Mucosa of rectum (tissue), 2 donors: Measurements from ENCODE around the gene PLA2G4D.

Experiments
- H3K27ac ChIP-seq, 2 donors: one replicate each; pipeline ENCODE4 v1.7.0; 2013; ENCODE audit warnings: inconsistent platforms in 2 of 2, low read depth in 2 of 2, low read length in 2 of 2
- H3K27me3 ChIP-seq, 2 donors: one replicate each; pipeline ENCODE4 v1.7.0; 2013; ENCODE audit warnings: low read length in 2 of 2; ENCODE audit not compliant: control insufficient read depth in 2 of 2, insufficient read depth in 2 of 2
- H3K36me3 ChIP-seq, 2 donors: one replicate each; pipeline ENCODE4 v1.7.0; 2013; ENCODE audit warnings: low read length in 2 of 2; ENCODE audit not compliant: control insufficient read depth in 2 of 2, insufficient read depth in 2 of 2
- H3K4me1 ChIP-seq, 2 donors: one replicate each; pipeline ENCODE4 v1.7.0; 2013; ENCODE audit warnings: low read length in 2 of 2, mild to moderate bottlenecking in 1 of 2; ENCODE audit not compliant: control insufficient read depth in 2 of 2, insufficient read depth in 2 of 2
- H3K4me3 ChIP-seq, 2 donors: one replicate each; pipeline ENCODE4 v1.7.0; 2013; ENCODE audit warnings: low read length in 2 of 2
- H3K9ac ChIP-seq, 2 donors: one replicate each; pipeline ENCODE4 v1.7.0; 2013; ENCODE audit warnings: low read length in 2 of 2, low read depth in 1 of 2, mild to moderate bottlenecking in 1 of 2
- H3K9me3 ChIP-seq, 2 donors: one replicate each; pipeline ENCODE4 v1.7.0; 2013; ENCODE audit warnings: low read length in 2 of 2; ENCODE audit not compliant: control insufficient read depth in 2 of 2
- donor health status: healthy.
- donor health status: Normal muscosa, but diverticular disease.

Gene PLA2G4D

DNA sequence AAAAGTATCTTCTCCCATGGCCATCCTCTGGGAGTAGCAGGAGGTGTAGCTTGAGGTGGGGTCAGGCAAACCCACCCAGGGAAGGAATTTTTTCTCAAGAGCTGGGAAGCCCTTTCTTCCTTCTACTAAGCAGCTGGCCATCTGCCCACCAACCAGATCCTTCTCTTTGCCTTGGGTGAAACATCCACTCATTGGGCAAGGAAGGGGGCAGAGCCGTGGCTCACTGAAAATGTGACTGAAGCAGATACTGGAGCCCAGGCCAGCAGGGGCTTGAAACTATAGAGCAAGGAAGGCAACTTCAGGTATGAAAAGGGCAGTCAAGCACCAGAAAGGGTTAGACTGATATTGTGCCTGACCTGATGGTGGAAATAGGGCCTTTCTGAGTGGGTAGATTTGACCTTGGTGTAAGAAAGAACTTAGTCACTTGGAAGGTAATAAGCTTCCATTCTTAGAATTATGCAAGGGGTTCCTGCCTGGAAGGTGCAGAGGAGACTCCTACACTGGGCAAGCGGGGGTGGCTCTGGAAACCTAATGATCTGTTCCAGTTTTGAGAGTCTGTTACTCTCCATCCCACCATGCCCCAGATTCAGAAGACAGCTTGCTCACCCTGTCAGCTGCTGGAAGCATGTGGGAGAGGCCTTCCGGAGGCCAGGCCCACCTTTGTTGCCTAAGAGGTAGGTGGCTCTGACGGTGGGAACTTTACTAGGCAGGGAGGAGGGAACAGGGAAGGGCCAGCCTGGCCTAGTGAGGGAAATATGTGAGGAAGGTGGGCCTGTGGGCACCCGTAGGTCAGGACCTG is 51.6 kb downstream of the PLA2G4D start:
- no peak overlapping the region for H3K27ac ChIP-seq
- H3K9ac ChIP-seq = no peak overlapping the region
- H3K9me3 ChIP-seq = no peaks in the 10 kb centered on the region
- no peaks in the 10 kb centered on the region for H3K36me3 ChIP-seq
- H3K27me3 ChIP-seq = no peaks in the 10 kb centered on the region
- peaks cover 0 to 1% of the 10 kb centered on the region in 2 donors for H3K4me1 ChIP-seq
- no peak overlapping the region for H3K4me3 ChIP-seq

DNA sequence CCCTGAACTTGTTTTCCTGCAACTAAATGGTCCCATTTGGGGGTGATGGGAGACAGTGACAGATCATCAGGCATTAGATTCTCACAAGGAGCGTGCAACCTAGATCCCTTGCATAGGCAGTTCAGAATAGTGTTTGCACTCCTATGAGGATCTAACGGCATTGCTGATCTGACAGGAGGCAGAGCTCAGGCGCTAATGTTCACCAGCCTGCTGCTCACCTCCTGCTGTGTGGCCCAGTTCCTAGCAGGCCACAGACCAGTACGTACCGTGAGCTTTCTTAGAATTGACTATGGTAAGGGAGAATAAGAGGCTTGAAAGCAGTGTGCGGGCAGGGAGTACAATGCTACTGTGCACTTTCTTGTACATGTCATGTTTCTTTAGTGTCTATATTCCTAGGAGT is 56.0 kb downstream of the PLA2G4D start:
- no peak overlapping the region for H3K27ac ChIP-seq
- H3K27me3 ChIP-seq = no peaks in the 10 kb centered on the region
- H3K4me3 ChIP-seq = no peak overlapping the region
- peaks cover 11 to 12% of the 10 kb centered on the region in 2 donors for H3K4me1 ChIP-seq
- no peaks in the 10 kb centered on the region for H3K9me3 ChIP-seq
- H3K36me3 ChIP-seq = no peaks in the 10 kb centered on the region
- H3K9ac ChIP-seq = no peak overlapping the region

DNA sequence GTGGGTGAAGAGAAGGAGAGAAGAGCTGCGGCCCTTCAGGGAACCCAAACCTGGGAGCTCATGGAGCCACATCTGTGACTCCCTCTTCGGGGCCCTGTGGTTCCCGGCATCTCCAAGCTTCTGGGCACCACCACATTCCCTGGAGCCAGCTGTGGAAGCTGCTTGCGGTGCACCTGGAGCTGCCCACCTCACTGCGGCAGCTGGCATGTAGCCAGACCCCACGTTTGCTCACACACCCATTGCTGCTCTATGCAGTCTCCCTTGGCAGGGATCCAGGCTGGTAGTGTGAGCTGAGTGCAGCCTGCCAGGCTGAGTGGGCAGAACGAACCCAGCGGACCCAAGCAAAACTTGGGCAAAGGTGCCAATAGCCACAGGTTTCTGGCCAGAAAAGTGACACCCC is 56.7 kb downstream of the PLA2G4D start:
- no peak overlapping the region for H3K9ac ChIP-seq
- no peak overlapping the region for H3K27ac ChIP-seq
- peaks cover 12 to 17% of the 10 kb centered on the region in 2 donors for H3K4me1 ChIP-seq

DNA sequence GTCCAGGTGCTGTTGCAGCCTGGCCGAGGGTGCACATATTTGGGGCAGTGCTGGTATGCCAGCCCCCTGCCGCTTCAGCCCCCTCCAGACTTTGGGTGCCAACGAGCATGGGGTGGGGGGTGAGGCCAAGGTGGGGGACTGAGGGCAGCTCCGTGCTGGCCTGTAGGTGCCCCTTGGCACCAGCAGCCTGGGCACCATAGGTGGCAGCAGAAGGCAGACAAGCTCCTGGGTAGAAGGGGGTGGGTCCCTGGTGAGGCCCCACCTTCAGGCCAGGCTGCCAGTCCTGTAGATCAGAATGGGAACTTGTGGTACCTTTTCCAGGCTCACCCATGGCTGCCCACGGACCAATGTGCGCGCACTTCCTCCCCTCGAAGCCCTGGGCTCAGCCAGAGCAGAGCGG is 57.4 kb downstream of the PLA2G4D start:
- H3K9me3 ChIP-seq = no peaks in the 10 kb centered on the region
- H3K9ac ChIP-seq = no peak overlapping the region
- no peak overlapping the region for H3K27ac ChIP-seq
- H3K4me3 ChIP-seq = no peak overlapping the region
- H3K27me3 ChIP-seq = no peaks in the 10 kb centered on the region
- H3K36me3 ChIP-seq = no peaks in the 10 kb centered on the region
- peaks cover 12 to 17% of the 10 kb centered on the region in 2 donors for H3K4me1 ChIP-seq

More for the DNA sequence above, 56.7 kb downstream of the PLA2G4D start:
- Histone ChIP-seq H3K36me3 (no peaks in the 10 kb centered on the region), H3K4me3 (no peak overlapping the region), H3K9me3 (no peaks in the 10 kb centered on the region), H3K27me3 (no peaks in the 10 kb centered on the region)

DNA sequence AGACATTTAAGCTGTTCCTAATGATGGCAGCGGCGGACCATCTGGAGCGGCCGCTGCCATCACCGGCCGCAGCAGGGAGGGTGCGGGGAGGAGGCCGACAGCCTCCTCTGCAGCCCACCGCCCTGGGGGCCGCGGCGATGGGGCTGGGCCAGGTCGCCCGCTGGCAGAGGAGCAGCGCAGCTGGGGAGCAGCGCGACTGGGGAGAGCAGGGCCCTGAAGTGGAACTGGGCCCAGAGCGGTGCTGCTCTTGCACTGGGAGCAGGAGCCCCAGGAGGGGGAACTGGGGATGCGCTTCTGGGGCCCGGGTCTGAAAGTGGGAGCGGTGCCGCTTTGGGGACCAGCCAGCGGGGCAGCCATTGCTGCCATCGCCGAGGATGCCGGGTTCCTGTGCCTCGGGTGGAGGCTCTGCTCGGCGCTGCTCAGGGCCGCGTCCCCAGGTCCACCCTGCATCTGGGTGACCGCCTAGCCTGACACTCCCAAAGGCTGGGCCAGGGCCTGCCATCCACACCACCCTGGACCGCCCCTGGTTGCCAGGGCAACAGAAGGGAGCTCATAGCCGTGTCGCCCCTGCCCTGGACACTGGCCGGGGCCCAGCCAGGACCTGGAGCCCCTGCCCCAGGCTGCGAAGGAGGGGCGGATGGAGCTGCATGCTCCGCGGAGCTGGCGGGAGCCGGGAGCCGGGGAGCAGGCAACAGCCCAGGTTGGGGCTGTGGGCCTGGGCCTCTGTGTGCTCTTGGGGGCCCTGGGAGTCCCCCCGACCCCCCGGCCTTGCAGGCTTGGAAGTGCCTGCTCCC is 58.1 kb downstream of the PLA2G4D start:
- no peaks in the 10 kb centered on the region for H3K36me3 ChIP-seq
- H3K27ac ChIP-seq = no peak overlapping the region
- peaks cover 12 to 17% of the 10 kb centered on the region in 2 donors for H3K4me1 ChIP-seq

DNA sequence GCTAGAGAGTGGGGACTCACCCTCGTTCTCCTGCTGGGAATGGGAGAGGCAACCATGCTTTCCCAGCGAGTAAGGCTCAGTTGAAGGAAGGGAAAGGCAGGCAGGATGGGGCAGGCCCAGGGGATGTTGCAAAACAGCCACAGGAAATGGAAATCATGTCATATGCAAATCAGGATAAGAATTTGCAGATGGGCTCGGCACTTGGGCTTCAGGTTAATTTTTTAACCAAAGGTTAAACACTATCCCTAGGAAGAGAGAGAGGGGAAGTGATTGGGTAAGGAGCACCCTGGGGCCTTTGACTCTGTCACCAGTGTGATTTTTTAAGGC is 59.0 kb downstream of the PLA2G4D start:
- Histone ChIP-seq H3K4me3 (no peak overlapping the region), H3K36me3 (no peaks in the 10 kb centered on the region), H3K27me3 (no peaks in the 10 kb centered on the region), H3K9ac (no peak overlapping the region), H3K4me1 (peaks cover 12 to 17% of the 10 kb centered on the region in 2 donors), H3K27ac (peak overlapping the region in 1 of 2 donors; percentile 35), H3K9me3 (no peaks in the 10 kb centered on the region)

More for the DNA sequence above, 58.1 kb downstream of the PLA2G4D start:
- Histone ChIP-seq H3K9me3 (no peaks in the 10 kb centered on the region), H3K4me3 (no peak overlapping the region), H3K27me3 (no peaks in the 10 kb centered on the region), H3K9ac (no peak overlapping the region)

DNA sequence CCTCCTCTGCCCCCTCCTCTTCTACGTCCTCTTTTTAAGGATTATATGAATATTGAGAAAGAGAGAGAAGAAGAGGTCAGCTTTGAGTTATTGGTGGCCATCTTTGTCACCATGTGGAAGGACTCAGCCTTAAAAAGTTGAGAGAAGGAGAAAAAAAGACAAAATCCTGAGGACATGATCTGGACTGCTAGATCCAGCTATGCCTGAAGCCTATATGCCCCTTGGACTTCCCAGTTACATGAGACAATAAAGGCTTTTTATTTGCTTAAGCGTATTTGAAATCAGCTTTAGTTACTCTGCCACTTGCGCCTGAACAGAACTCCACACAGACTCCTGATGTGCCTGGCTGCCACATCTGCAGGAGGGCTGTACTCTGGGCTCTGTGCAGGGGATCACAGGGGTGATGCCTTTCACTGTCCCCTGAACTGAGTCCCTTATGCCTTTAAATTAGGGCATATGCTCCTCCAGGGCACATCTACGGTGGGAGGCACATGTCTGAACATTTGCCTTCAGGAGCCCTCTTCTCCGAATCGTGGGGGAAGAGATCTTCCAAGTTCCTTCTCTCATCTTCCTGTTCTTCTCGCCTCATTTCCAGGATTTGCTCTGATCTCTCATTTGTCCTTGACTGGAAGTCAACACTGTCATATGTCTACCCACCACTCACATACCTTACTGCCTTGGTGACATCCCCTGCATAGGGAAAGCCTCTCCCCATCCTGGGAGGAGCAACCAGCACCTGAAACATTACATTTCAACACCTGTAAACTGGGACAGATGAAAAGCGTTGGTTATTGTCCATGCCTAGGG is 59.5 kb downstream of the PLA2G4D start:
- no peak overlapping the region for H3K9ac ChIP-seq
- no peaks in the 10 kb centered on the region for H3K36me3 ChIP-seq
- H3K9me3 ChIP-seq = no peaks in the 10 kb centered on the region
- no peak overlapping the region for H3K4me3 ChIP-seq
- peak overlapping the region in 1 of 2 donors; percentile 35 for H3K27ac ChIP-seq
- H3K27me3 ChIP-seq = no peaks in the 10 kb centered on the region
- peaks cover 12 to 17% of the 10 kb centered on the region in 2 donors for H3K4me1 ChIP-seq

DNA sequence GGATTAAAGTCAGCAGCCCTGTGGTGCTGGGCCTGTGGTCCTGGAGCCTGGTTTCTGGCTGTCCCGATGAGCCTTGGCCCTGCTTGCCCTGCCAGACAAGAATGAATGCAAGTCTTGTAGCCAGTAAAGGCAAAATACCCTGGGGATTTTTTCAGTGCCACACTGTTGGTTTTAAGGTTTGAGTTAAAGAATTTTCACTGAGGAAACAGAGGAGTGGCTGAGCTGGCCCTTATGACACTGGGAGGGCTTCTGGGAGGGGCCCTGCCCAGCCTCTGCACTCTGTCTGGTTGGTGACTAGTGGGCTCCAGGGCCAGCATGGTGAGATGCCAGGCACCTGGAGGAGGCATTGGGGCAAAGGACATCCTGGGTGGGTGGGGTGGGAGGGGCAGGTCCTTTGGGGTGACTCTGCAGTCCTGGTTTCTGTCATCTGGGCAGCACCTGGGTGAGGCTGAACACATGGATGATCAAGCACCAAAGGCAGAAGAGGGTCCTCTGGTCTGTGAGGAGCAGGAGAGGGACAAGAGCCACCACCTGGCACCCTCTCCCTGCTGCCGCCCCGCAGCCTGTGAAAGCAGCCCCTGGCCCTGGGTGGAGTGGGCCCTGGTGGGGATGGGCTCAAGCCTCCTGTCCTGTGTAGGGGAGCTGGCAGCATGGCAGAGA is 61.0 kb downstream of the PLA2G4D start:
- peaks cover 12 to 17% of the 10 kb centered on the region in 2 donors for H3K4me1 ChIP-seq
- H3K27ac ChIP-seq = no peak overlapping the region
- H3K9me3 ChIP-seq = no peaks in the 10 kb centered on the region
- no peaks in the 10 kb centered on the region for H3K27me3 ChIP-seq
- H3K9ac ChIP-seq = no peak overlapping the region
- H3K36me3 ChIP-seq = no peaks in the 10 kb centered on the region
- H3K4me3 ChIP-seq = no peak overlapping the region

DNA sequence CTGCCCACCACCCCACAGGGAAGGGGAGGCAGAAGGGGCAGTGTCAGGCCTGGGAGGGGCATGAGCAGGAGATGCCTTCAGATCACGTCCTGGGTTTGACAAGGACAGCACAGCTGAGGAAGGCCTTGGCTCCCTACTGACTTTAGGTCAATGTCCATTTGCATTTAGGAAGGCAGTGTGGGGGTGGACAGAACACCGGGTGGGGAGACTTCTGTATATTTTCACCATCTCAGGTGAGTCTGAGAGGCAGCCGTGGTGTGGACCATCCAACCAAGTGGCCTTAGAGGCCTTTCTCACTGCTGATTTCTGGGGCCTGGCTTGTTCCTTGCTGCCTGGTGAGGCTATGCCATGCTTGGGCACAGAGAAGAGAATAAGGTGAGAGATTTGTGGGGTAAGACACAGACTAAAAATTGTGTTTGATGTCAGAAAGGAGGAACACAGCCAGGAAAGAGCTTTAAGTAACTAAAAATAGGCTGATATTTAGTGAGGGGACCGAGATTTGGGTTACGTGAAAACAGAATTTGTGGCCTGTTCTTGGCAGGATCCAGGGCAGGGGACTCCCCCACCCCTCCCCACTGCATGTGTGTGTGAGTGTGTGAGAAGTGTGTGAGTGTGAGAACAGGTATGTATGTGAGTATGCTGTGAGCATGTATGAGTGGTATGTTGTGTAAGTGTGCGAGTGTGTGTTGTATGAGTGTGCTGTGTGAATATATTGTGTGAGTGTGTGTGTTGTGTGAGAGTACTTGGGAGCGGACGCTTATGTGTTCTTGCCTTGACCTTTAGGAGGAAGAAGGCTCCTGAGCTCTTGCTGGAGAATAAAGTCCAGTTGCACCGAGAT is 61.8 kb downstream of the PLA2G4D start:
- Histone ChIP-seq H3K9me3 (no peaks in the 10 kb centered on the region), H3K4me3 (no peak overlapping the region), H3K27ac (no peak overlapping the region), H3K4me1 (peaks cover 12 to 13% of the 10 kb centered on the region in 2 donors), H3K36me3 (no peaks in the 10 kb centered on the region), H3K27me3 (no peaks in the 10 kb centered on the region), H3K9ac (no peak overlapping the region)
